ENCODE measurements around the gene ESPN. TPM values are rescaled to one million over a fixed set of nuclear protein-coding genes. Genes with fewer than 3 reads are reported as not detected.

The ESPN gene
- total and polyA plus RNA-seq, 10 of the 15 experiments (the other 5 are each of a cell fraction or from before 2014, with no cell fraction given), result 0.18 to 0.71 (median 0.59) TPM; not detected in 7

DNA sequence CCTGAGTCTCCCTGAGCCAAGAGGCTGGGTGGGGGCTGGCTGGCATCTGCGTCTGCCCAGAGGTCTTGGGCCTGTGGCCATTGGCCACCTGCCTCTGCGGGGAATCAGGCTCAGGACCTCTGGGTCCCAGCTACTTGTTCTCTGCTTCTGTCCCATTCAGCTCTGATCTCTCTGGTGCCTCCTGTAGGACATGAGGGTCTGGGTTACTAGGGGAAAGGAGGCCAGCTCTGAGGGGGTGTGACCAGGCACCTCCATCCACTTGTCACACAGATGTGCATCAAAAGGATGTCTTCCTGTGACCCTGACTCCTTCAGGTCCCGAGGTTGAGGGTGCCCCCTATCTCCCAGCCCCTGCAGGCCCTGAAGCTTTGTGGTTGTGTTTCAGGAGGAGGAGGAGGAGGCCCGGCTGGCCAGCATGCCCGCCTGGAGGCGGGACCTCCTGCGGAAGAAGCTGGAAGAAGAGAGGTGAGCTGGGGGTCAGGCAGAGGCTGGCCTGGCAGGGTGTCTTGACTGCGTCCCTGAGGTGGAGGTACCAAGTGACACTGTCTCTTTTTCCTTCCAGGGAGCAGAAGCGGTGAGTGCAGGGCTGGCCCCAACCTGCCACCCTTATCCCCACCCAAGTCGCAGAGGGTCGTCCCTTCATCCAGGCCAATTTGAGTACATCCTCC, 32.4 kb downstream of the ESPN start:
- CTCF ChIA-PET, result interaction anchor here (1.5 kb wide), 1 partner anchor 18 kb away, joined by 3 read pairs; no protein-coding TSS in a partner anchor
- Histone ChIP-seq H3K4me2 (ENCODE audit: control insufficient read depth, insufficient read depth) (no peak overlapping the region), H3K4me1 (ENCODE audit: control insufficient read depth, insufficient read depth, low read length) (no peaks in the 10 kb centered on the region; the same call in 1 of the 2 replicates), H3K36me3 (ENCODE audit: control insufficient read depth in 2 of 2, insufficient read depth in 2 of 2, low read length in 1 of 2) (no peaks in the 10 kb centered on the region), H3K9ac (ENCODE audit: control insufficient read depth, insufficient read depth, low read length) (no peak overlapping the region), H3K27me3 (replicated peaks in 1 of 2; ENCODE audit: control insufficient read depth in 2 of 2, insufficient read depth in 2 of 2, low read length in 1 of 2) (peaks cover 0 to 4% of the 10 kb centered on the region in 2 experiments; a peak in 2 of 4 replicates), H3K4me3 (no peak overlapping the region), H3K79me2 (ENCODE audit: control insufficient read depth, insufficient read depth, low read length) (no peaks in the 10 kb centered on the region), H2AFZ (ENCODE audit: control insufficient read depth, low read depth, low read length) (no peak overlapping the region), H3K9me3 (replicated peaks; ENCODE audit: control insufficient read depth, insufficient read depth, low read length) (no peaks in the 10 kb centered on the region), H3K27ac (ENCODE audit: control insufficient read depth, insufficient read depth) (no peak overlapping the region), H4K20me1 (ENCODE audit: control insufficient read depth, insufficient read depth) (no peaks in the 10 kb centered on the region)
- in situ Hi-C loops (cut with MboI), result no loop called here
- TF ChIP-seq, protein P1, sequence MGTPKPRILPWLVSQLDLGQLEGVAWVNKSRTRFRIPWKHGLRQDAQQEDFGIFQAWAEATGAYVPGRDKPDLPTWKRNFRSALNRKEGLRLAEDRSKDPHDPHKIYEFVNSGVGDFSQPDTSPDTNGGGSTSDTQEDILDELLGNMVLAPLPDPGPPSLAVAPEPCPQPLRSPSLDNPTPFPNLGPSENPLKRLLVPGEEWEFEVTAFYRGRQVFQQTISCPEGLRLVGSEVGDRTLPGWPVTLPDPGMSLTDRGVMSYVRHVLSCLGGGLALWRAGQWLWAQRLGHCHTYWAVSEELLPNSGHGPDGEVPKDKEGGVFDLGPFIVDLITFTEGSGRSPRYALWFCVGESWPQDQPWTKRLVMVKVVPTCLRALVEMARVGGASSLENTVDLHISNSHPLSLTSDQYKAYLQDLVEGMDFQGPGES (IDR thresholded peaks at IDR 0.05), result no peak
- TF ChIP-seq, protein P2, sequence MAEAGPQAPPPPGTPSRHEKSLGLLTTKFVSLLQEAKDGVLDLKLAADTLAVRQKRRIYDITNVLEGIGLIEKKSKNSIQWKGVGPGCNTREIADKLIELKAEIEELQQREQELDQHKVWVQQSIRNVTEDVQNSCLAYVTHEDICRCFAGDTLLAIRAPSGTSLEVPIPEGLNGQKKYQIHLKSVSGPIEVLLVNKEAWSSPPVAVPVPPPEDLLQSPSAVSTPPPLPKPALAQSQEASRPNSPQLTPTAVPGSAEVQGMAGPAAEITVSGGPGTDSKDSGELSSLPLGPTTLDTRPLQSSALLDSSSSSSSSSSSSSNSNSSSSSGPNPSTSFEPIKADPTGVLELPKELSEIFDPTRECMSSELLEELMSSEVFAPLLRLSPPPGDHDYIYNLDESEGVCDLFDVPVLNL (IDR thresholded peaks at IDR 0.05; ENCODE audit: low read depth, low read length), result no peak
- TF ChIP-seq GATAD2B (conservative IDR thresholded peaks at IDR 0.05; ENCODE audit: low read depth) (no peak), MLLT1 (IDR thresholded peaks at IDR 0.05) (no peak), SMC3 (IDR thresholded peaks at IDR 0.05; ENCODE audit: borderline replicate concordance, low read length) (no peak), KDM1A (IDR thresholded peaks at IDR 0.05; ENCODE audit: borderline replicate concordance) (no peak), ZBED1 (IDR thresholded peaks at IDR 0.05; ENCODE audit: borderline replicate concordance) (no peak), ZNF217 (IDR thresholded peaks at IDR 0.05) (no peak), ZNF274 (IDR thresholded peaks at IDR 0.05; ENCODE audit: insufficient read depth, insufficient read length) (no peak)
- TF ChIP-seq, protein P3, sequence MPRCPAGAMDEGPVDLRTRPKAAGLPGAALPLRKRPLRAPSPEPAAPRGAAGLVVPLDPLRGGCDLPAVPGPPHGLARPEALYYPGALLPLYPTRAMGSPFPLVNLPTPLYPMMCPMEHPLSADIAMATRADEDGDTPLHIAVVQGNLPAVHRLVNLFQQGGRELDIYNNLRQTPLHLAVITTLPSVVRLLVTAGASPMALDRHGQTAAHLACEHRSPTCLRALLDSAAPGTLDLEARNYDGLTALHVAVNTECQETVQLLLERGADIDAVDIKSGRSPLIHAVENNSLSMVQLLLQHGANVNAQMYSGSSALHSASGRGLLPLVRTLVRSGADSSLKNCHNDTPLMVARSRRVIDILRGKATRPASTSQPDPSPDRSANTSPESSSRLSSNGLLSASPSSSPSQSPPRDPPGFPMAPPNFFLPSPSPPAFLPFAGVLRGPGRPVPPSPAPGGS (IDR thresholded peaks at IDR 0.05; ENCODE audit: borderline replicate concordance, insufficient read depth, low read depth, low read length, poor library complexity, severe bottlenecking), result no peak
- POLR2A ChIA-PET, result no interaction called here
- WGBS (ENCODE audit: insufficient coverage, insufficient replicate concordance, low lambda C conversion rate, missing lambda C conversion rate), result 45% methylated on average over 11 of the region's 11 CpGs
- no TSS peak for BruUV-seq (replicated peaks)
- RAD21 ChIA-PET (ENCODE audit: unreplicated experiment), result interaction anchor here (1.1 kb wide), 1 partner anchor 19 kb away, joined by 3 read pairs; no protein-coding TSS in a partner anchor
- no peak for DNase-seq (ENCODE audit: low read depth, low spot score)
- no peak for ATAC-seq
- SMC1A ChIA-PET (ENCODE audit: uncharacterized antibody, unreplicated experiment), result no interaction called here
- intact Hi-C loops (cut with micrococcal nuclease; ENCODE audit: unreplicated experiment), result no loop called here
- no peak for FAIRE-seq

All from GM12878 (cell line).